NB4 (cell line): ENCODE measurements around the gene FLT1.

Experiments used
- DNase-seq: peaks from one replicate; pipeline ENCODE4 v3.0.0; 2010; ENCODE audit warnings: low read depth
- H3K4me3 ChIP-seq: one replicate; pipeline ENCODE4 v1.5.1; 2011; ENCODE audit warnings: mild to moderate bottlenecking, low read depth, low read length, moderate library complexity
- MYC ChIP-seq: IDR thresholded peaks from 2 replicates; pipeline ENCODE4 v1.6.1; 2011; ENCODE audit warnings: low read depth, low read length
- POLR2A ChIP-seq: IDR thresholded peaks from 2 replicates; pipeline ENCODE4 v1.6.1; 2011; ENCODE audit warnings: mild to moderate bottlenecking; ENCODE audit not compliant: insufficient read length; ENCODE audit errors: extremely low read depth
- TF ChIP-seq, protein P1 (sequence below): IDR thresholded peaks from one replicate; pipeline ENCODE4 v1.5.1; 2012; ENCODE audit warnings: low read depth, low read length
- TF ChIP-seq, protein P2 (sequence below): IDR thresholded peaks from 2 replicates; pipeline ENCODE4 v1.6.1; 2011; ENCODE audit warnings: low read depth, low read length

FLT1 gene

GRCh38 chr13:28353679-28354078 lies 141.2 kb downstream of the FLT1 start:
- no peak overlapping the region for H3K4me3 ChIP-seq
- no peak for DNase-seq
- TF ChIP-seq, protein P1, sequence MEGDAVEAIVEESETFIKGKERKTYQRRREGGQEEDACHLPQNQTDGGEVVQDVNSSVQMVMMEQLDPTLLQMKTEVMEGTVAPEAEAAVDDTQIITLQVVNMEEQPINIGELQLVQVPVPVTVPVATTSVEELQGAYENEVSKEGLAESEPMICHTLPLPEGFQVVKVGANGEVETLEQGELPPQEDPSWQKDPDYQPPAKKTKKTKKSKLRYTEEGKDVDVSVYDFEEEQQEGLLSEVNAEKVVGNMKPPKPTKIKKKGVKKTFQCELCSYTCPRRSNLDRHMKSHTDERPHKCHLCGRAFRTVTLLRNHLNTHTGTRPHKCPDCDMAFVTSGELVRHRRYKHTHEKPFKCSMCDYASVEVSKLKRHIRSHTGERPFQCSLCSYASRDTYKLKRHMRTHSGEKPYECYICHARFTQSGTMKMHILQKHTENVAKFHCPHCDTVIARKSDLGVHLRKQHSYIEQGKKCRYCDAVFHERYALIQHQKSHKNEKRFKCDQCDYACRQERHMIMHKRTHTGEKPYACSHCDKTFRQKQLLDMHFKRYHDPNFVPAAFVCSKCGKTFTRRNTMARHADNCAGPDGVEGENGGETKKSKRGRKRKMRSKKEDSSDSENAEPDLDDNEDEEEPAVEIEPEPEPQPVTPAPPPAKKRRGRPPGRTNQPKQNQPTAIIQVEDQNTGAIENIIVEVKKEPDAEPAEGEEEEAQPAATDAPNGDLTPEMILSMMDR, result no peak
- no peak for TF ChIP-seq MYC
- no peak for TF ChIP-seq POLR2A
- TF ChIP-seq, protein P2, sequence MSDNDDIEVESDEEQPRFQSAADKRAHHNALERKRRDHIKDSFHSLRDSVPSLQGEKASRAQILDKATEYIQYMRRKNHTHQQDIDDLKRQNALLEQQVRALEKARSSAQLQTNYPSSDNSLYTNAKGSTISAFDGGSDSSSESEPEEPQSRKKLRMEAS, result no peak

- DNase-seq, result no peak
- no peak overlapping the region for H3K4me3 ChIP-seq
Measured at GRCh38 chr13:28349907-28350654, 144.8 kb downstream of the FLT1 start.

GRCh38 chr13:28349371-28349770 lies 145.6 kb downstream of the FLT1 start:
- TF ChIP-seq, protein P1, result no peak
- TF ChIP-seq POLR2A, result no peak
- no peak overlapping the region for H3K4me3 ChIP-seq
- no peak for DNase-seq

More at GRCh38 chr13:28349907-28350654, 144.8 kb downstream of the FLT1 start:
- TF ChIP-seq, protein P2, result no peak

DNA sequence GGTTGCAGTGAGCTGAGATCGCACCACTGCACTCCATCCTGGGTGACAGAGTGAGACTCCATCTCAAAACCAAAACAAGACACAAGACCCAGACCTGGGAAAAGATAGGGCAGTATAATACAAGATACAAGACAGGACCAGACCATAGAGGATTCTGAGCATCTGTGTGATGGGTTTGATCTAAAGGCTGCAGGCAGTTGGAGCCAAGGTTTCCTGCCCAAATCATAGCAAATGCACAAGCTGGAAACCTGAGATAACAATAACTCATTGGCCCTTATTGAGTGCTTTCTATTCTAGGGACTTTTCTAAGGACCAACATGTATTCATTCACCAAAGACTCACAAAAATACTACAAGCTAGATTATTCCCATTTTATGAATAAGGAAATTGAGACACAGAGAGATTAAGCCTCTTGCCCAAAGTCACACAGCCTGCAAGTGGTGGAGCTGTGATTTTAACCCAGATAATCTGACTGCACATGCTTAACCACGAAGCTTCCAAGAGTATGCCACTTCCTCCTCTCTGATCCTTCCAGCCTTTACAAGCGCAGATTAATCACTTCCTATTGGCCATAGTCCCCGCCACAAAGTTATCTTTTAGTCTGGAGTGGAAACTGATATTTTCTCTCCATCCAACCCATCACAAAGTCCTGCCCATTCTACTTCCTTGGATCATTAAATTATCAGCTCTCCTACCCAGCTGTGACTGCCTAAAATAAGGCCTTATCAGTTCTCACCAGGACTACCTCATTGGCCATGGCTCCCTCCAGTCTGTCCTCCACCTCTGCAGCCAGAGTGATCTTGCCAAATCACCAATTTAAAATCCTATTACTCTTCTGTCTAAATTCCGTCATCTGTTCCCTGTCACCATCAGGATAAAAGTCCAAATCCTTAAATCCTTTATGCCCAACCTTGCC lies 147.2 kb downstream of the FLT1 start:
- DNase-seq, result peak; percentile 66
- H3K4me3 ChIP-seq, result no peak overlapping the region
- TF ChIP-seq MYC (peak; percentile 71), POLR2A (no peak)
- TF ChIP-seq, protein P1, result no peak
- TF ChIP-seq, protein P2, result peak; percentile 50; the same call in 1 of the 2 replicates

DNA sequence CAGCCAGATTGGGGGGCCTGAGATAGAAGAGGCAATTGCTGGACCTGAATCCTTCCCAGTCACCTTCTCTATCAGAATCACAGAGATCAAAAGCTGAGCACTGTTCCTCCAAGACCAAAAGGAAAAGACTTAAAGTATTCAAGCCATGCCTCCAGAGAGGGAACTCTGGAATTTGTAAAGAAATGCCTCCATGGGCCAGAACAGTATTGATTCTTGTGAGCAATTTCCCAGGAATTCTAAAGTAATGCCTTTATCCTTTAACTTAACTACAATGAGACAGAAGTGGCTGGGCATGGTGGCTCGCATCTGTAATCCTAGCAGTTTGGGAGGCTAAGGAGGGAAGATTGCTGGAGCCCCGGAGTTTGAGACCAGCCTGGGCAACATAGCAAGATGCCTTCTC lies 148.8 kb downstream of the FLT1 start:
- no peak for DNase-seq
- H3K4me3 ChIP-seq, result no peak overlapping the region
- TF ChIP-seq, protein P2, result no peak
- TF ChIP-seq MYC, result no peak
- TF ChIP-seq, protein P1, result no peak
- TF ChIP-seq POLR2A, result no peak

- H3K4me3 ChIP-seq, result no peak overlapping the region
- TF ChIP-seq MYC (no peak), POLR2A (no peak)
- DNase-seq, result no peak
Measured at GRCh38 chr13:28344163-28344562, 150.8 kb downstream of the FLT1 start.
